SU-DHL-6 (cell line): Measurements from ENCODE around the gene MLLT10.

Source experiments
- H2AFZ ChIP-seq: fragments of 200-600 bp; sonication (generic); 2 replicates; pipeline ENCODE4 v1.6.1; 2014; ENCODE audit warnings: low read depth, mild to moderate bottlenecking, moderate library complexity, mixed read lengths, antibody characterized with exemption, low read length; ENCODE audit not compliant: severe bottlenecking
- H3F3A ChIP-seq: fragments of 200-600 bp; shearing (Covaris generic); 2 replicates; pipeline ENCODE4 v1.6.0; 2016; ENCODE audit warnings: antibody characterized with exemption, mild to moderate bottlenecking; ENCODE audit not compliant: insufficient read depth
- H3K27ac ChIP-seq: fragments of 200-600 bp; sonication (generic); 2 replicates; pipeline ENCODE4 v1.5.1; 2016; ENCODE audit warnings: low read depth, mild to moderate bottlenecking, low read length, moderate library complexity, mixed read lengths
- H3K27me3 ChIP-seq: fragments of 200-600 bp; sonication (generic), shearing (Covaris generic); 2 replicates; pipeline ENCODE4 v1.6.0; 2014; ENCODE audit warnings: mild to moderate bottlenecking, low read length
- H3K36me3 ChIP-seq: fragments of 200-600 bp; sonication (generic); 2 replicates; pipeline ENCODE4 v1.6.1; 2014; ENCODE audit warnings: mild to moderate bottlenecking, low read length, mixed read lengths
- H3K4me2 ChIP-seq: fragments of 300-600, 200-600 bp; shearing (Covaris generic), sonication (generic); 2 replicates; pipeline ENCODE4 v1.6.0; 2014; ENCODE audit warnings: low read length, low read depth, mild to moderate bottlenecking; ENCODE audit not compliant: poor library complexity, severe bottlenecking
- H3K4me3 ChIP-seq: fragments of 200-600 bp; sonication (generic); 2 replicates; pipeline ENCODE4 v1.5.1; 2014; ENCODE audit warnings: antibody characterized with exemption, low read length, mild to moderate bottlenecking, mixed read lengths; ENCODE audit not compliant: insufficient read depth, poor library complexity, severe bottlenecking
- H3K79me2 ChIP-seq: fragments of 200-600 bp; sonication (generic); 2 replicates; pipeline ENCODE4 v1.6.1; 2014; ENCODE audit warnings: mild to moderate bottlenecking, low read length, moderate library complexity; ENCODE audit not compliant: insufficient read depth
- H3K9ac ChIP-seq: fragments of 200-600 bp; sonication (generic); 2 replicates; pipeline ENCODE4 v1.7.0; 2014; ENCODE audit warnings: mild to moderate bottlenecking, low read length
- H3K9me2 ChIP-seq: fragments of 200-600 bp; sonication (generic); replicated peaks from 2 replicates; pipeline ENCODE4 v1.6.1; 2014; ENCODE audit warnings: low read length; ENCODE audit not compliant: insufficient read depth
- H3K9me3 ChIP-seq: fragments of 200-600 bp; sonication (generic); 2 replicates; pipeline ENCODE4 v1.6.1; 2014; ENCODE audit warnings: low read length, mixed read lengths; ENCODE audit not compliant: insufficient read depth
- H4K20me1 ChIP-seq: fragments of 200-600 bp; sonication (generic); 2 replicates; pipeline ENCODE4 v1.6.1; 2014; ENCODE audit warnings: low read depth, mild to moderate bottlenecking, antibody characterized with exemption, low read length, moderate library complexity, mixed read lengths
- EZH2phosphoT487 ChIP-seq: fragments of 200-600 bp; sonication (generic), shearing (Covaris generic); conservative IDR thresholded peaks from 2 replicates; pipeline ENCODE4 v1.6.1; 2018; ENCODE audit warnings: mild to moderate bottlenecking, antibody characterized with exemption, low read length, moderate library complexity, mixed read lengths
- TF ChIP-seq, protein P1 (sequence below): fragments of 200-600 bp; sonication (generic); IDR thresholded peaks from one replicate; pipeline ENCODE4 v1.5.1; 2017; ENCODE audit warnings: antibody characterized with exemption, mild to moderate bottlenecking, low read length, moderate library complexity; ENCODE audit not compliant: insufficient read depth, poor library complexity, severe bottlenecking

The MLLT10 gene

DNA sequence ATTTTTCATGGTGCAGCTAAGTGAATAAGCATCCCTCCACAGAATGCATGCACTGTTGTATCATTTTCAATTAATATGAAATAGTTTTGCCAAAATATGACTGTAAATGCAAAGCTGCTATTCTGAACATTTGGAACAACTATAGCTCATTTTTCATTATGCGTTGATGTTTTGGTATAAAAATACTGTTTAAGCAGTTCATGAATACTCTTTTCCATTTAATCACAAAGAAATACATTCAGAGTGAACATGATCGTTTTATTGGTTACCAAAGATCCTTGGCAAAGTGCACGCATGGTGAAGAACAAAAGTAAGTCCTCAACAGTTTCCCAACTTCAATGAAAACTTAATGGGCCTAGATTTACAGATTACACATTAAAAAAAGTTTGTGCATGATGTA, 41.6 kb upstream of the MLLT10 start:
- no peaks in the 10 kb centered on the region for H3K9me3 ChIP-seq
- H3K27ac ChIP-seq, result no peak overlapping the region
- no peaks in the 10 kb centered on the region for H3K27me3 ChIP-seq
- no peaks in the 10 kb centered on the region for H3K9me2 ChIP-seq
- no peak for TF ChIP-seq EZH2phosphoT487
- TF ChIP-seq, protein P1, sequence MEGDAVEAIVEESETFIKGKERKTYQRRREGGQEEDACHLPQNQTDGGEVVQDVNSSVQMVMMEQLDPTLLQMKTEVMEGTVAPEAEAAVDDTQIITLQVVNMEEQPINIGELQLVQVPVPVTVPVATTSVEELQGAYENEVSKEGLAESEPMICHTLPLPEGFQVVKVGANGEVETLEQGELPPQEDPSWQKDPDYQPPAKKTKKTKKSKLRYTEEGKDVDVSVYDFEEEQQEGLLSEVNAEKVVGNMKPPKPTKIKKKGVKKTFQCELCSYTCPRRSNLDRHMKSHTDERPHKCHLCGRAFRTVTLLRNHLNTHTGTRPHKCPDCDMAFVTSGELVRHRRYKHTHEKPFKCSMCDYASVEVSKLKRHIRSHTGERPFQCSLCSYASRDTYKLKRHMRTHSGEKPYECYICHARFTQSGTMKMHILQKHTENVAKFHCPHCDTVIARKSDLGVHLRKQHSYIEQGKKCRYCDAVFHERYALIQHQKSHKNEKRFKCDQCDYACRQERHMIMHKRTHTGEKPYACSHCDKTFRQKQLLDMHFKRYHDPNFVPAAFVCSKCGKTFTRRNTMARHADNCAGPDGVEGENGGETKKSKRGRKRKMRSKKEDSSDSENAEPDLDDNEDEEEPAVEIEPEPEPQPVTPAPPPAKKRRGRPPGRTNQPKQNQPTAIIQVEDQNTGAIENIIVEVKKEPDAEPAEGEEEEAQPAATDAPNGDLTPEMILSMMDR, result no peak
- no peak overlapping the region for H2AFZ ChIP-seq
- no peak overlapping the region for H3K4me3 ChIP-seq
- no peaks in the 10 kb centered on the region for H3K79me2 ChIP-seq
- H3K4me2 ChIP-seq, result no peak overlapping the region
- no peaks in the 10 kb centered on the region for H4K20me1 ChIP-seq
- no peaks in the 10 kb centered on the region for H3F3A ChIP-seq
- H3K9ac ChIP-seq, result no peak overlapping the region
- no peaks in the 10 kb centered on the region for H3K36me3 ChIP-seq

DNA sequence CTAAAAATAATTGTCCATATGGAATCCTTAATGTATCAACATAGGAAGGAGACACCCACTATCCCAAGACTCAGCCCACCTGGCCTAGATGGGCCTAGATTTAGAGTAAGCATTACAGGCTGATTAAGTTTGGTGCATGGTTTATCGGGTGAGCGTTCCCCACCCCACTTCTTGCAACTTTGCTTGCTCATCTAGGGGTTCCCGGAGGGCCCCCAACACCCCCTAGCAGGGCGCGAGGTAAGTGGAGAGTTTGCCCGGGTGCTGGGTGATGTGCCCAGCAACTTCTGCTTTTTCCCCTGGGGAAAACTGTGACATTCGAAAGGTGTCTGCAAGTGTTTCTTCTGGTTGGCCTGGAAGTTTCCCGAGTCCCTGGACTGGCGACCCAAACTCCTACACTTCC, 40.2 kb upstream of the MLLT10 start:
- Histone ChIP-seq H3K79me2 (no peaks in the 10 kb centered on the region), H3F3A (no peaks in the 10 kb centered on the region), H3K9me3 (no peaks in the 10 kb centered on the region), H4K20me1 (no peaks in the 10 kb centered on the region), H3K9me2 (no peaks in the 10 kb centered on the region), H3K4me2 (no peak overlapping the region), H3K27me3 (no peaks in the 10 kb centered on the region), H3K9ac (no peak overlapping the region), H3K4me3 (no peak overlapping the region), H2AFZ (no peak overlapping the region), H3K27ac (no peak overlapping the region), H3K36me3 (no peaks in the 10 kb centered on the region)
- TF ChIP-seq, protein P1, result no peak
- TF ChIP-seq EZH2phosphoT487, result no peak

DNA sequence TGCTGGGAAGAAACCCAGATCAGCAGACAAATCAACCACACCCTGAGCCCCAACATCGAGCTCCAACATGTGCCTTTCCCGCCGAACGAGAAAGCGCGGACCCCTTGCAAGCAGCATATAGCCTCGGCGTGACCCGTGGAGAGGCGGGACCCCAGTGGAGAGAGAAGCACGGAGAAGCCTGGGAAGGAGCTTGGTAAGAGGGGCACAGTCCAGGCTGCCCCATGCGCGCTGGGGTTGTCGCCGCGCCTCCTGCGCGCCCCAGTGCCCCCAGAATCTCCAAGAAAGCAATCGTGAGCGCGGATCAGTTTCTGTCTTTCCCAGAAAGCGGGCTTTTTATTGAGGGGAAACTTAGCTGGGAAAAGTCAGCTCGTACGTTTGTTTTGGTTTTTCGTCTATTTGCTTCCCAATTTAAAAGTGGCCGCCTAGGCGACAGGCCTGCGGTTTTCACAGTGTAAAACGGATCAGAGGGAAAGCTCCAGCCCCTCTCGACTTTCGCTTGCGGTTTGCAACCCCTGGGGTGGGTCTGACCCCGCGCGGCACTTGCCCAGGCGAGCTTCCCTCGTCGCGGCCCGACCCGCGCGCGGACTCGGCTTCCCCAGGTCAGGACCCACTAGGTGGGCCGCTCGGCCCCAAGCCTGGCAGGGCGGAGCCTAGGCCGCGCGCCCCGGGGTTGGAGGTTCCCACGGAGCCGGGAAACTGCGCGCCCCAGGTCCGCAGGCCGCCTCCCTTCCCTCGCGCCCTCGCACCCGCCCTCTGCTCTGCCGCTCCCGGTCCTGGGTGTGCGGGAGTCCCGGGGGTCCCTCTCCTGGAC, 39.6 kb upstream of the MLLT10 start:
- H3K27me3 ChIP-seq, result no peaks in the 10 kb centered on the region
- H2AFZ ChIP-seq, result no peak overlapping the region
- no peak overlapping the region for H3K9ac ChIP-seq
- H4K20me1 ChIP-seq, result no peaks in the 10 kb centered on the region
- no peak overlapping the region for H3K27ac ChIP-seq
- H3F3A ChIP-seq, result no peaks in the 10 kb centered on the region
- no peak overlapping the region for H3K4me3 ChIP-seq
- H3K4me2 ChIP-seq, result peak overlapping the region; percentile 63
- H3K79me2 ChIP-seq, result no peaks in the 10 kb centered on the region
- H3K9me2 ChIP-seq, result no peaks in the 10 kb centered on the region
- no peaks in the 10 kb centered on the region for H3K9me3 ChIP-seq
- H3K36me3 ChIP-seq, result no peaks in the 10 kb centered on the region
- TF ChIP-seq, protein P1, result no peak
- TF ChIP-seq EZH2phosphoT487, result no peak
